Activated naive CD4-positive, alpha-beta T cell treated with anti-CD3 and anti-CD28 coated beads, Interleukin-2, amount 50 U/mL, for 72 hours (primary cell): ENCODE results near the gene ZNF620. TPM values are rescaled to one million over a fixed set of nuclear protein-coding genes. Genes with fewer than 3 reads are reported as not detected.
"Not testable (repeated sequence)": the region's sequence is repeated elsewhere in the genome, so short reads cannot be mapped to it uniquely, and the experiment has no call there.

Experiments used
- ATAC-seq, 2 donors: fragments of 150-1000 bp; cut with Tn5 transposase; 2 replicates each; pipeline ENCODE4 v1.10.0; 2021; ENCODE audit warnings: mild to moderate bottlenecking in 2 of 2, moderate library complexity in 2 of 2
- DNase-seq, 2 donors: peaks; one replicate each; pipeline ENCODE4 v3.0.0; 2021 to 2022; ENCODE audit warnings: low spot score in 2 of 2
- H3K27ac Mint-ChIP-seq, 2 donors: one replicate each; pipeline ENCODE4 v1.8.0; 2022; ENCODE audit warnings: mild to moderate bottlenecking in 2 of 2, mixed read lengths in 2 of 2
- H3K36me3 Mint-ChIP-seq, 2 donors: one replicate each; pipeline ENCODE4 v1.8.0; 2022; ENCODE audit warnings: mixed read lengths in 2 of 2
- H3K9me3 Mint-ChIP-seq, 2 donors: one replicate each; pipeline ENCODE4 v1.8.0; 2022; ENCODE audit warnings: mixed read lengths in 2 of 2
- total RNA-seq, 2 donors: library from RNA; stranded (reverse); gene quantifications; one replicate each; pipeline ENCODE4 v1.2.3, GENCODE V29; 2022

ZNF620 gene
- total RNA-seq, 2 donors from 2014 or later = 4.3 to 4.9 TPM

- ATAC-seq (peak in 1 of 2 donors; percentile 52), DNase-seq (no peak)
- H3K36me3 Mint-ChIP-seq = peaks cover 72 to 74% of the 10 kb centered on the region in 2 donors
- no peak overlapping the region for H3K27ac Mint-ChIP-seq
- peaks cover 25 to 31% of the 10 kb centered on the region in 2 donors for H3K9me3 Mint-ChIP-seq
These were observed 26.4 kb downstream of the ZNF620 start for GRCh38 chr3:40532252-40532651.

DNA sequence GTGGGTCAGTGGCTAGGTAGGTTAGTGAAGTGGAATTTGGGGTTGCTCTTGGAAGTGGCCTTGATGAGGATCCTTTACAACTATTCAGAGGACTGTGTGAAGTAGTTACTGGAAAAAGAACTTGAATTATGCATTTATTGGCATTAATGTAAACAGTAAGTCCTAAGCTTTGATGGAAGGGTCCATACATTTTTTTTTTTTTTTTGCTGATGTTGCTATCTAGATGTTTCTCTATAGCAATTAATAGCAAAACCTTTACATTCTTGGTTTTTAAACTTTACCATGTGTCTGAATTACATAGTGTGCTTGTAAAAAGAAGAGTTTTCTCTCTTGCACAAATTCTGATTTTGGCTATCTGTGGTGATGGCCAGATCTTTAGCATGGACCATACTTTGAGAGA, 28.4 kb downstream of the ZNF620 start:
- peaks cover 37 to 38% of the 10 kb centered on the region in 2 donors for H3K9me3 Mint-ChIP-seq
- DNase-seq (no peak), ATAC-seq (no peak)
- peaks cover 77 to 84% of the 10 kb centered on the region in 2 donors for H3K36me3 Mint-ChIP-seq
- H3K27ac Mint-ChIP-seq = no peak overlapping the region

- Mint-ChIP-seq H3K36me3 (no peaks in the 10 kb centered on the region), H3K27ac (no peak overlapping the region), H3K9me3 (peaks cover 0 to 6% of the 10 kb centered on the region in 2 donors)
- ATAC-seq (peak in 1 of 2 donors; percentile 40), DNase-seq (no peak)
These were observed 41.0 kb downstream of the ZNF620 start for GRCh38 chr3:40546816-40547215.

DNA sequence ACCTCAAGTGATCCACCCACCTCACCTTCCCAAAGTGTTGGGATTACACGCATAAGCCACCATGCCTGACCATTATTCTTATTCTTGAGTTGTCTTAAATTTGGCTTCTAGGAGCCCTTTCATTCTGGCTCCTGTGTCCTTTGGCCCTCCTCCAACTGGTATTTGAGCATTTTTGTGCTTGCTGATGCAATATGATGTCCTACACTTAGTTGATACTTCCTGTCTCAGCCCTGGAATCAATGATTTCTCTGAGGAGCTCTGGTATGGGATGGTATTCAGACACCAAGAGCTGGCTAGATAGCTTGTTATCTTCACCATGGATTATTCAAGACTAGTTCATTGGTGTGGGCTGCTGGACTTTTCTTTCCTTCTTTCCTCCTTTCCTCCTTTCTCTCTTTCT, 44.3 kb downstream of the ZNF620 start:
- Mint-ChIP-seq H3K9me3 (peaks cover 0 to 6% of the 10 kb centered on the region in 2 donors), H3K36me3 (no peaks in the 10 kb centered on the region), H3K27ac (no peak overlapping the region)
- ATAC-seq = no peak
- no peak for DNase-seq

DNA sequence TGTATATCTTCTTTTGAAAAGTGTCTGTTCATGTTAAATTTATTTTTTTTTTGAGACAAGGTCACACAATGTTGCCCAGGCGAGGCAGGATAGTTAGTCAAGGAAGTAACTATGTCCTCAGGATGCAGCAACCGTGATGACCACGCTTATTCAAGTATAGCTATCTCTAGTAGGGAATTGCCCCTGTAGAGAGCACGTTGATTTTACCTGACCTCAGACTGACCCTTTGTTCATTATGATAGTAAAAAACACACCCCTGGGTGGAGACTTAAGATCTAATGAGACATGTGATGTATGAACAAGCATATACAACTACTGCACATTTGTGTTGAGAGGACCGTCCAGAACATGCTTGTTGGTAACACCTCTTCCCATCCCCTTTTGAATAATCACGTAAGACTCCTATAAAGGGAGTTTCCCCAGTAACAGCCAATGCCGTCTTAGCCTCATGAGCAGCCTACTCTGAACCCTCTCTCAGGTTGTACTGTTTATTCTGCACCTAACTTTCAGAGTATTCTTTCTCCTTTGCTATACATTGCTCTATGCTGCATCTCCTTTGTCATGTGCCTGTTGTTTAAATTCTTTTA, 51.8 kb downstream of the ZNF620 start:
- Mint-ChIP-seq H3K9me3 (no peaks in the 10 kb centered on the region), H3K36me3 (no peaks in the 10 kb centered on the region), H3K27ac (no peak overlapping the region)
- DNase-seq (no peak), ATAC-seq (no peak)

GRCh38 chr3:40562482-40562881, 56.6 kb downstream of the ZNF620 start:
- not testable (repeated sequence) for H3K9me3 Mint-ChIP-seq, ATAC-seq, DNase-seq, H3K27ac Mint-ChIP-seq, H3K36me3 Mint-ChIP-seq

DNA sequence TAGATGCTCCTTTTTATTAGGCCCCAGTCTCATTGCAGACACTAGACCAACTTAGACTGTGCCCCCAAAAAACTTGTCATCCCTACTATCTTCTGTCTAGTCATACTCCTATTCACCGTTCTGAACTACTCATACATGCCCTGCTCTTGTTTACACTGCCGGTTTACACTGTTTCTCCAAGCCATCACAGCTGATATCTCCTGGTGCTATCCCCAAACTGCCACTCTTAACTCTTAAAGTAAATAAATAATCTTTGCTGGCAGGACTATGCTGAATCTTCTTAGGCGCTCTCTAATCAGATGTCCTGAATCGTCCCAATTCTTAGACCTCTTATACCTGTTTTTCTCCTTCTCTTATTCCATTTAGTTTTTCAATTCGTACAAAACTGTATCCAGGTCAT, 59.8 kb downstream of the ZNF620 start:
- not testable (repeated sequence) for H3K27ac Mint-ChIP-seq, ATAC-seq, DNase-seq, H3K36me3 Mint-ChIP-seq, H3K9me3 Mint-ChIP-seq

DNA sequence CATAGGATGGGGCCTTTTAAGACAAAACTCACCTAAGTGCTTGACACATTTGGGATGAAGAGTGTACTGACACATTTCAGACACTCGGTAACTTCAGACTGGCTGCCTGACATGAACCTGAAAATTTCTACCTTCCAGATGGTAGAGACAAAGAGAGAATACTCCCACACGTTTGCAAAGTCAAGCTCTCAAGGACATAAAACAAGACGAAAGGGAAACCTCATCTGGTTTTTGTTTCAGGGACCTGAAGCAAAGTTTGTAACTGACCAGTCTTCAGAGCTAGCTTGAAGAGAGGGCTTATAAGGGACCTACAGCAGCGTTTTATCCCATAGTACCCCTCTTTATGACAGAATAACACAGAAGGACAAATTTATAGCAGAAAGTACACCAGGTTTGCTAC, 60.9 kb downstream of the ZNF620 start:
- H3K36me3 Mint-ChIP-seq = no peaks in the 10 kb centered on the region
- H3K27ac Mint-ChIP-seq = no peak overlapping the region
- ATAC-seq = no peak
- DNase-seq = no peak
- no peaks in the 10 kb centered on the region for H3K9me3 Mint-ChIP-seq

Other genes starting within 250 kb of the ZNF620 start
- gene EIF1B, start 196.3 kb upstream of the ZNF620 start, total RNA-seq = 10 to 100 TPM; 35.4 to 88.2 TPM
- not detected for gene ENTPD3, start 118.9 kb upstream of the ZNF620 start, total RNA-seq
- 1,000 to 10,000 TPM; 2,715 to 3,354 TPM for gene RPL14, start 48.7 kb upstream of the ZNF620 start, total RNA-seq
- gene ZNF619, start 28.9 kb upstream of the ZNF620 start, total RNA-seq = 1 to 10 TPM in 1 of 2 donors, under 1 TPM in 1; 0.91 to 5.7 TPM
- 10 to 100 TPM; 21.8 to 25.2 TPM for gene ZNF621, start 18.9 kb downstream of the ZNF620 start, total RNA-seq